Measurements from ENCODE around the gene INPP5J. TPM values are rescaled to one million over a fixed set of nuclear protein-coding genes. Genes with fewer than 3 reads are reported as not detected.

The INPP5J gene
- total and polyA plus RNA-seq, 4 donors, result 1.2 to 6.5 (median 2.1) TPM

GRCh38 chr22:31125521-31126117 lies 2.9 kb downstream of the INPP5J start:
- DNase-seq (no peak), ATAC-seq (ENCODE audit: insufficient read depth, low FRiP score) (no peak)
- no peak for TF ChIP-seq CTCF (IDR thresholded peaks at IDR 0.05; ENCODE audit: control extremely low read depth, extremely low read depth)
- H3K9me3 ChIP-seq (ENCODE audit: control insufficient read depth in 4 of 4, insufficient read depth in 3 of 4, low read length in 3 of 4), result no peaks in the 10 kb centered on the region
- 83 to 92% methylated on average over 12 of the region's 12 CpGs for WGBS, 2 donors
- no peak overlapping the region for H3K9ac ChIP-seq (ENCODE audit: insufficient read depth in 1 of 2, low read length in 2 of 2)
- H3K27ac ChIP-seq (ENCODE audit: low read depth in 1 of 2, low read length in 1 of 2), result no peak overlapping the region
- H3K27me3 ChIP-seq (ENCODE audit: control insufficient read depth in 3 of 3, insufficient read depth in 3 of 3, low read length in 2 of 3), result no peaks in the 10 kb centered on the region
- H3K4me1 ChIP-seq (ENCODE audit: control insufficient read depth in 5 of 5, insufficient read depth in 5 of 5, low read length in 5 of 5), result peaks cover 0 to 1% (median 0%) of the 10 kb centered on the region in 5 donors
- H3K4me3 ChIP-seq, result no peak overlapping the region
- H3K36me3 ChIP-seq (ENCODE audit: control insufficient read depth in 4 of 4, insufficient read depth in 4 of 4, low read length in 4 of 4), result no peaks in the 10 kb centered on the region

GRCh38 chr22:31126128-31126868 lies 3.5 kb downstream of the INPP5J start:
- ATAC-seq (ENCODE audit: insufficient read depth, low FRiP score), result no peak
- Histone ChIP-seq H3K4me1 (ENCODE audit: control insufficient read depth in 5 of 5, insufficient read depth in 5 of 5, low read length in 5 of 5) (peaks cover 0 to 7% (median 0%) of the 10 kb centered on the region in 5 donors), H3K36me3 (ENCODE audit: control insufficient read depth in 4 of 4, insufficient read depth in 4 of 4, low read length in 4 of 4) (no peaks in the 10 kb centered on the region), H3K27ac (ENCODE audit: low read depth in 1 of 2, low read length in 1 of 2) (no peak overlapping the region), H3K27me3 (ENCODE audit: control insufficient read depth in 3 of 3, insufficient read depth in 3 of 3, low read length in 2 of 3) (no peaks in the 10 kb centered on the region), H3K9ac (ENCODE audit: insufficient read depth in 1 of 2, low read length in 2 of 2) (no peak overlapping the region), H3K4me3 (no peak overlapping the region), H3K9me3 (ENCODE audit: control insufficient read depth in 4 of 4, insufficient read depth in 3 of 4, low read length in 3 of 4) (no peaks in the 10 kb centered on the region)
- DNase-seq, result no peak
- 85 to 89% methylated on average over 22 of the region's 22 CpGs for WGBS, 2 donors
- no peak for TF ChIP-seq CTCF (IDR thresholded peaks at IDR 0.05; ENCODE audit: control extremely low read depth, extremely low read depth)

GRCh38 chr22:31126869-31127175 lies 4.1 kb downstream of the INPP5J start:
- Histone ChIP-seq H3K36me3 (ENCODE audit: control insufficient read depth in 4 of 4, insufficient read depth in 4 of 4, low read length in 4 of 4) (no peaks in the 10 kb centered on the region), H3K4me1 (ENCODE audit: control insufficient read depth in 5 of 5, insufficient read depth in 5 of 5, low read length in 5 of 5) (peaks cover 0 to 7% (median 0%) of the 10 kb centered on the region in 5 donors), H3K27me3 (ENCODE audit: control insufficient read depth in 3 of 3, insufficient read depth in 3 of 3, low read length in 2 of 3) (no peaks in the 10 kb centered on the region), H3K27ac (ENCODE audit: low read depth in 1 of 2, low read length in 1 of 2) (no peak overlapping the region), H3K9ac (ENCODE audit: insufficient read depth in 1 of 2, low read length in 2 of 2) (no peak overlapping the region), H3K9me3 (ENCODE audit: control insufficient read depth in 4 of 4, insufficient read depth in 3 of 4, low read length in 3 of 4) (no peaks in the 10 kb centered on the region), H3K4me3 (no peak overlapping the region)
- ATAC-seq (ENCODE audit: insufficient read depth, low FRiP score), result no peak
- no peak for TF ChIP-seq CTCF (IDR thresholded peaks at IDR 0.05; ENCODE audit: control extremely low read depth, extremely low read depth)
- WGBS, 2 donors, result 82 to 86% methylated on average over 13 of the region's 13 CpGs
- DNase-seq, result no peak

Data from lung (tissue), 12 donors.